ENCODE data around the gene ECE2.
"Not testable (repeated sequence)": the region's sequence is repeated elsewhere in the genome, so short reads cannot be mapped to it uniquely, and the experiment has no call there.

The ECE2 gene

GRCh38 chr3:184337981-184338380 lies 62.2 kb downstream of the ECE2 start:
- Histone ChIP-seq H3K36me3 (ENCODE audit: insufficient read depth) (peaks cover 6% of the 10 kb centered on the region; the same call in 1 of the 2 replicates), H3K4me1 (ENCODE audit: low read depth, poor library complexity, severe bottlenecking) (peaks cover 3% of the 10 kb centered on the region), H3K27ac (no peak overlapping the region), H3K4me2 (no peak overlapping the region), H3K9ac (no peak overlapping the region), H3K79me2 (ENCODE audit: insufficient read depth, low read depth) (no peaks in the 10 kb centered on the region), H4K20me1 (ENCODE audit: insufficient read depth) (no peaks in the 10 kb centered on the region), H3K4me3 (IDR thresholded peaks at IDR 0.05; ENCODE audit: insufficient read depth, low read depth, low read length) (no peak overlapping the region), H3K27me3 (ENCODE audit: insufficient read depth, low read depth) (no peaks in the 10 kb centered on the region), H2AFZ (ENCODE audit: low read depth) (no peak overlapping the region)
- no peak for TF ChIP-seq CTCF (conservative IDR thresholded peaks at IDR 0.05; ENCODE audit: low read depth, low read length)

- no peak for TF ChIP-seq CTCF (conservative IDR thresholded peaks at IDR 0.05; ENCODE audit: low read depth, low read length)
- no peaks in the 10 kb centered on the region for H4K20me1 ChIP-seq (ENCODE audit: insufficient read depth)
- H3K4me1 ChIP-seq (ENCODE audit: low read depth, poor library complexity, severe bottlenecking), result peaks cover 3% of the 10 kb centered on the region
- H3K9ac ChIP-seq, result no peak overlapping the region
- H3K79me2 ChIP-seq (ENCODE audit: insufficient read depth, low read depth), result no peaks in the 10 kb centered on the region
- H3K4me3 ChIP-seq (IDR thresholded peaks at IDR 0.05; ENCODE audit: insufficient read depth, low read depth, low read length), result no peak overlapping the region
- H3K27me3 ChIP-seq (ENCODE audit: insufficient read depth, low read depth), result no peaks in the 10 kb centered on the region
- H3K36me3 ChIP-seq (ENCODE audit: insufficient read depth), result peaks cover 6% of the 10 kb centered on the region; the same call in 1 of the 2 replicates
- H2AFZ ChIP-seq (ENCODE audit: low read depth), result no peak overlapping the region
- H3K4me2 ChIP-seq, result no peak overlapping the region
- H3K27ac ChIP-seq, result no peak overlapping the region
Observed at GRCh38 chr3:184338511-184338945, 62.7 kb downstream of the ECE2 start.

GRCh38 chr3:184339001-184339400 lies 63.2 kb downstream of the ECE2 start:
- no peak overlapping the region for H3K4me3 ChIP-seq (IDR thresholded peaks at IDR 0.05; ENCODE audit: insufficient read depth, low read depth, low read length)
- peaks cover 3% of the 10 kb centered on the region for H3K4me1 ChIP-seq (ENCODE audit: low read depth, poor library complexity, severe bottlenecking)
- no peak overlapping the region for H3K4me2 ChIP-seq
- H4K20me1 ChIP-seq (ENCODE audit: insufficient read depth), result no peaks in the 10 kb centered on the region
- H3K79me2 ChIP-seq (ENCODE audit: insufficient read depth, low read depth), result no peaks in the 10 kb centered on the region
- H3K36me3 ChIP-seq (ENCODE audit: insufficient read depth), result peaks cover 6% of the 10 kb centered on the region; the same call in 1 of the 2 replicates
- no peak overlapping the region for H2AFZ ChIP-seq (ENCODE audit: low read depth)
- no peaks in the 10 kb centered on the region for H3K27me3 ChIP-seq (ENCODE audit: insufficient read depth, low read depth)
- H3K27ac ChIP-seq, result no peak overlapping the region
- TF ChIP-seq CTCF (conservative IDR thresholded peaks at IDR 0.05; ENCODE audit: low read depth, low read length), result no peak
- H3K9ac ChIP-seq, result no peak overlapping the region

- H3K4me1 ChIP-seq (ENCODE audit: low read depth, poor library complexity, severe bottlenecking); H3K4me2 ChIP-seq; H3K27ac ChIP-seq; H3K27me3 ChIP-seq (ENCODE audit: insufficient read depth, low read depth); H4K20me1 ChIP-seq (ENCODE audit: insufficient read depth); H3K4me3 ChIP-seq (IDR thresholded peaks at IDR 0.05; ENCODE audit: insufficient read depth, low read depth, low read length); H3K36me3 ChIP-seq (ENCODE audit: insufficient read depth); H3K79me2 ChIP-seq (ENCODE audit: insufficient read depth, low read depth); H3K9ac ChIP-seq; H2AFZ ChIP-seq (ENCODE audit: low read depth): not testable (repeated sequence)
Observed at GRCh38 chr3:184339451-184340135, 63.8 kb downstream of the ECE2 start.

- Histone ChIP-seq H3K9ac (no peak overlapping the region), H3K4me3 (IDR thresholded peaks at IDR 0.05; ENCODE audit: insufficient read depth, low read depth, low read length) (no peak overlapping the region), H3K27ac (no peak overlapping the region), H3K4me2 (no peak overlapping the region), H4K20me1 (ENCODE audit: insufficient read depth) (no peaks in the 10 kb centered on the region), H3K4me1 (ENCODE audit: low read depth, poor library complexity, severe bottlenecking) (peaks cover 7% of the 10 kb centered on the region), H3K27me3 (ENCODE audit: insufficient read depth, low read depth) (no peaks in the 10 kb centered on the region), H2AFZ (ENCODE audit: low read depth) (no peak overlapping the region), H3K36me3 (ENCODE audit: insufficient read depth) (no peaks in the 10 kb centered on the region), H3K79me2 (ENCODE audit: insufficient read depth, low read depth) (no peaks in the 10 kb centered on the region)
- TF ChIP-seq CTCF (conservative IDR thresholded peaks at IDR 0.05; ENCODE audit: low read depth, low read length), result no peak
Observed at GRCh38 chr3:184341925-184342324, 66.1 kb downstream of the ECE2 start.

Data from KMS-11 (cell line).